ENCODE data around the gene ELF2.
"Not testable (repeated sequence)": the region's sequence is repeated elsewhere in the genome, so short reads cannot be mapped to it uniquely, and the experiment has no call there.

The ELF2 gene

DNA sequence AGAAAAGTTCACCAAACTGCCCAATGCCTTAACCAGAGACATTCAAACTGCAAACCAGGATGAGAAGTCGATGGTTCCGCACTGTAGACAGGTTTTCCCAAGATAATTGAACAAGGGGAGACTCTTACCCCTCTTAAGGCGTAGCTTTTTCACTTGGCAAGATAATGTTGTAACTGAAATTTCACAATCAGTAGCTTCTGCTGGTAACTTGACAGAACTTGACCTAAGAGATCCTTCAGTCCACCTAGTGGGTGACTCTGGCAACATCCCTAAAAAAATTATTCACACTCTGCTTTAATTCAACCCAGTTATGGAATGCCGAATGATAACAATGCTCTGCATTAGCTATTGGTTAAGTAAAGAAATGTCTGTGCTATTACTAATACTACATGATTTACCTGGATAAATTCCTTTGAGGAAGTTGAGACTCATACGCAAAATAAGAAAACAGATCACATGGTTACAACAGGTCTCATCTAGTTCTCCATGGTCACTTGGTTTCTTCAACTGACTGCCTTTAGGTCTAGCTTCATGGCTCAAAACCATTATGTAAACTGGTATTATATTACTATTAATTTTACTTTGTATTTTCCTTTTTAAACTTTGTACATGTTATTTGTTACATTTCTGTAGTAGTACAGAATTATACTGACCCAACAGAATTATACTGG, 9.1 kb downstream of the ELF2 start:
- peak; percentile 23 for DNase-seq (ENCODE audit: low spot score)
- TF ChIP-seq, protein P1, sequence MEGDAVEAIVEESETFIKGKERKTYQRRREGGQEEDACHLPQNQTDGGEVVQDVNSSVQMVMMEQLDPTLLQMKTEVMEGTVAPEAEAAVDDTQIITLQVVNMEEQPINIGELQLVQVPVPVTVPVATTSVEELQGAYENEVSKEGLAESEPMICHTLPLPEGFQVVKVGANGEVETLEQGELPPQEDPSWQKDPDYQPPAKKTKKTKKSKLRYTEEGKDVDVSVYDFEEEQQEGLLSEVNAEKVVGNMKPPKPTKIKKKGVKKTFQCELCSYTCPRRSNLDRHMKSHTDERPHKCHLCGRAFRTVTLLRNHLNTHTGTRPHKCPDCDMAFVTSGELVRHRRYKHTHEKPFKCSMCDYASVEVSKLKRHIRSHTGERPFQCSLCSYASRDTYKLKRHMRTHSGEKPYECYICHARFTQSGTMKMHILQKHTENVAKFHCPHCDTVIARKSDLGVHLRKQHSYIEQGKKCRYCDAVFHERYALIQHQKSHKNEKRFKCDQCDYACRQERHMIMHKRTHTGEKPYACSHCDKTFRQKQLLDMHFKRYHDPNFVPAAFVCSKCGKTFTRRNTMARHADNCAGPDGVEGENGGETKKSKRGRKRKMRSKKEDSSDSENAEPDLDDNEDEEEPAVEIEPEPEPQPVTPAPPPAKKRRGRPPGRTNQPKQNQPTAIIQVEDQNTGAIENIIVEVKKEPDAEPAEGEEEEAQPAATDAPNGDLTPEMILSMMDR (IDR thresholded peaks at IDR 0.05; ENCODE audit: extremely low read depth, missing control alignments): no peak

DNA sequence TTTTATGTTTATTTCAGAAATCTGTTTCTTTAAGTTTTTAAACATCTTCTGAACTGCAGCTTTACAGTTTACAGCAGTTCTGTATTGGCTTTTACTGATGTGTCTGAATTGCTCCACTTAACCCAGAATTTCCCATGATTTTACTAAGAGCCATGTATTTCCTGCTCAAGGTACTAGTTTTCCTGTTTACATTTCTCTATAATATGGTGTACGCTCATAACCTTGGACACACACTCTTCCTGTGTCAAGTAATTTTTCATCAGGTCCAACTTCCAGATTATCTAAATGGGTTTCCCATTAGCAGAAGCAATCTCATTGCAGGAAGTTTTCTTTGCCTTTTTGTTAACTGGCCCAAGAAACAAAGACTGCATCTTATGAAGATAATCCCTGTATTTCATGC, 12.3 kb downstream of the ELF2 start:
- no peak for DNase-seq (ENCODE audit: low spot score)
- TF ChIP-seq, protein P1 (IDR thresholded peaks at IDR 0.05; ENCODE audit: extremely low read depth, missing control alignments): no peak

DNA sequence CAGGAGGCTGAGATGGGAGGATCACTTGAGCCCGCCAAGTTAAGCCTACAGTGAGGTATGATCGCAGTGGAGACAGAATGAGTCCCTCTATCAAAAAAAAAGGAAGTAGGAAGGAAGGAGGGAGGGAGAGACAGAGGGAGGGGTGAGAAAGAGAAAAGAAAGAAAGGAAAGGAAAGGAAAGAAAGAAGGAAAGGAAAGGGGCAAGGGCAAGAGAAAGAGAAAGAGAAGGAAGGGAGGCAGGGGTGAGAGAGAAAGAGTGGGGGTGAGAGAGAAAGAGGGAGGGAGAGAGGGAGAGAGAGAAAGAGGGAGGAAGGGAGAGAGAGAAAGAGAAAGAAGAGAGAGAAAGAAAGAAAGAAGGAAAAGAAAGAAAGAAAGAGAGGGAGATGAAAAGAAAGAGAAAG, 13.2 kb downstream of the ELF2 start:
- TF ChIP-seq, protein P1 (IDR thresholded peaks at IDR 0.05; ENCODE audit: extremely low read depth, missing control alignments): no peak
- DNase-seq (ENCODE audit: low spot score): no peak

GRCh38 chr4:139157977-139158376, 19.0 kb downstream of the ELF2 start:
- DNase-seq (ENCODE audit: low spot score): not testable (repeated sequence)

GRCh38 chr4:139154952-139155557, 22.0 kb downstream of the ELF2 start:
- DNase-seq (ENCODE audit: low spot score): no peak
- TF ChIP-seq, protein P1 (IDR thresholded peaks at IDR 0.05; ENCODE audit: extremely low read depth, missing control alignments): no peak

GRCh38 chr4:139154538-139154937, 22.5 kb downstream of the ELF2 start:
- TF ChIP-seq, protein P1 (IDR thresholded peaks at IDR 0.05; ENCODE audit: extremely low read depth, missing control alignments): no peak
- no peak for DNase-seq (ENCODE audit: low spot score)

GRCh38 chr4:139154134-139154421, 22.9 kb downstream of the ELF2 start:
- no peak for DNase-seq (ENCODE audit: low spot score)
- TF ChIP-seq, protein P1 (IDR thresholded peaks at IDR 0.05; ENCODE audit: extremely low read depth, missing control alignments): no peak
